Tibial artery (tissue), 4 donors: ENCODE results near the gene PPP2R3C.
"Not testable (repeated sequence)": the region's sequence is repeated elsewhere in the genome, so short reads cannot be mapped to it uniquely, and the experiment has no call there.

Source experiments
- DNase-seq, 2 donors: peaks; one replicate each; pipeline ENCODE4 v3.0.0-alpha.2; 2019
- H3K27ac ChIP-seq, 2 donors: fragments of 200-600 bp; sonication (generic) in 1 of 2; 1 replicate in 1 of 2; 2 replicates in 1 of 2; pipeline ENCODE4 v1.5.1; 2018 to 2019; ENCODE audit warnings: mild to moderate bottlenecking in 1 of 2
- H3K27me3 ChIP-seq, 2 donors: fragments of 200-600 bp; sonication (generic) in 1 of 2; one replicate each; pipeline versions ENCODE4 v1.5.1 to v1.6.0; 2016 to 2019
- H3K36me3 ChIP-seq, 3 donors: fragments of 200-600 bp; sonication (generic) in 2 of 3; one replicate each; pipeline ENCODE4 v1.5.1; 2016 to 2019; ENCODE audit warnings: mild to moderate bottlenecking in 2 of 3
- H3K4me1 ChIP-seq, 4 donors: fragments of 200-600 bp; sonication (generic) in 2 of 4; 1 replicate in 3 of 4; 2 replicates in 1 of 4; pipeline ENCODE4 v1.5.1; 2016 to 2019
- H3K4me3 ChIP-seq, 2 donors: fragments of 200-600 bp; sonication (generic) in 1 of 2; 1 replicate in 1 of 2; 2 replicates in 1 of 2; pipeline ENCODE4 v1.5.1; 2018 to 2019; ENCODE audit warnings: mild to moderate bottlenecking in 2 of 2
- H3K9me3 ChIP-seq, 3 donors: fragments of 200-600 bp; sonication (generic) in 1 of 3; one replicate each; pipeline ENCODE4 v1.5.1; 2016 to 2019
- CTCF ChIP-seq, 2 experiments: fragments of 200-600 bp in 1 of 2; fragments of 450-650 bp in 1 of 2; IDR thresholded peaks; one replicate each; pipeline ENCODE4 v1.5.1; 2017 to 2019; ENCODE audit warnings: antibody characterized with exemption in 2 of 2, mild to moderate bottlenecking in 1 of 2, moderate library complexity in 1 of 2
- intact Hi-C: fragments of 100-400 bp; cut with DNase I; formaldehyde crosslinking; loops from one replicate; pipeline ENCODE4 v1.15.0; 2023; ENCODE audit warnings: low total_unique reads

The PPP2R3C gene

DNA sequence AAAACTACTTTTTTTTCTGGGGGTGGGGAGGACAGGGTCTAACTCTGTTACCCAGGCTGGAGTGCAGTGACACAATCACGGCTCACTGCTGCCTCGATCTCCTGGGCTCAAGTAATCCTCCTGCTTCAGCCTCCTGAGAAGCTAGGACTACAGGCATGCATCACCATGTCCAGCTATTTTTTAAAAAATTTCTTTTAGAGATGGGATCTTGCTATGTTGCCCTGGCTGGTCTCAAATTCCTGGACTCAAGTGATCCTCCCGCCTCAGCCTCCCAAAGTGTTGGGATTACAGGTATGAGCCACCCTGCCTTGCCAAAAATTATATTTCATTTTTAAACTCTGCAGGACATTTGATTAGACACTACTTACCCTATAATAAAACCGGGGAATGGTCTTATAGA, 5.5 kb downstream of the PPP2R3C start:
- H3K27me3 ChIP-seq, result no peaks in the 10 kb centered on the region
- intact Hi-C loops, result no loop called here
- peaks cover 3 to 19% (median 12%) of the 10 kb centered on the region in 4 donors for H3K4me1 ChIP-seq
- H3K27ac ChIP-seq, result no peak overlapping the region
- H3K9me3 ChIP-seq, result no peaks in the 10 kb centered on the region
- no peak for DNase-seq
- no peak for TF ChIP-seq CTCF (IDR thresholded peaks at IDR 0.05)
- H3K4me3 ChIP-seq, result no peak overlapping the region
- peaks cover 28 to 44% (median 42%) of the 10 kb centered on the region in 3 donors for H3K36me3 ChIP-seq

DNA sequence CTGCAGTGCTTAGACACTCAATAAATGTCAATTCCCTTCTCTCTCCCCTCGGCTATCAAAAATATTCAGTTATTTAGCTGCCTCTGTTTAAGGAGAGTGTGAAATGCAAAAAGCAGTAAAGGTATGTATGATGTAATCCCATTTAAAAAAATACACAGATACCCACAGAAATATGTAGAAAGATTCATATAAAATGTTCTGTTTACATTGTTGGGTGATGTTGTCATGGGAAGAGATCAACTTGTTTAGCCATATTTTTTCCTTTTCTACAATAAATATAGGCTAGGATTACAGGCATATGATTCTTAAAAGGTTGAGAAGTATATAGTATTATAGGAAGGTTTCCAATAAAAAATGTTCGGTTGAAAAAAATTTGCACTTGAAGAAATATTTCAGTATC, 7.8 kb downstream of the PPP2R3C start:
- H3K4me3 ChIP-seq, result no peak overlapping the region
- no peak overlapping the region for H3K27ac ChIP-seq
- TF ChIP-seq CTCF (IDR thresholded peaks at IDR 0.05), result no peak
- peaks cover 47 to 61% (median 61%) of the 10 kb centered on the region in 3 donors for H3K36me3 ChIP-seq
- DNase-seq, result no peak
- no peaks in the 10 kb centered on the region for H3K9me3 ChIP-seq
- intact Hi-C loops, result no loop called here
- H3K4me1 ChIP-seq, result peaks cover 0 to 6% (median 2%) of the 10 kb centered on the region in 4 donors
- no peaks in the 10 kb centered on the region for H3K27me3 ChIP-seq

DNA sequence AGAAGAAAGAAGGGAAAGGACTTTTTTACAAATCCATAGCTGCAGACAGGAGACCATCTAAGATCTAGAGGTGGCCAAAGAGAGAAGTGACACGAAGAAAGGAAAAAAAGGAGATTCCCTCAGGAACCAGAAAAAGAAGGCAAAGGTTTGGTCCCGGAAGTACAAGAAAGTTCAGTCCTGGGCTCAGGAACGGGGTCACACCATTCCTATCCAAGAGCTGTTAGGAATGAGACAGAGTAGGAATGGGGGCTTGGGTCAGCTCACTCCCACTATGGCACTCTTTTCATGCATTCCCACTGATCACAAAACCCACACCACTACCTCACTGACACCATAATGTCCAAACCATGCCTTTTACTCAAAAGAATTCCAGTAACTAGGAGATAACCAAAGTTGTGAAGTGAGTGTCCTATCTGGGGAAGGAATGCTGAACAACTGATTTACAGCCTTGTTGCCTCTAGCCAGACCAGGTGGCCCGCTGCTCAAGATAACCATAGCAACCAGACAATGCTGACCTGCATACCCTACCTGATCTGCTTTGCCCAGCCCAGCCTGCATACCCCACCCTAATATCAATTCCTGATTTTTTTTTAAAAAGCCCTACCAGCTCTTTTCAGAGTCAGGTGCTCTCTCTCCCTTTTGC, 8.4 kb downstream of the PPP2R3C start:
- H3K4me3 ChIP-seq, result no peak overlapping the region
- H3K27ac ChIP-seq, result no peak overlapping the region
- H3K4me1 ChIP-seq, result peaks cover 0 to under 1% (median 0%) of the 10 kb centered on the region in 4 donors
- H3K9me3 ChIP-seq, result no peaks in the 10 kb centered on the region
- peaks cover 53 to 66% (median 63%) of the 10 kb centered on the region in 3 donors for H3K36me3 ChIP-seq
- TF ChIP-seq CTCF (IDR thresholded peaks at IDR 0.05), result no peak
- no peak for DNase-seq
- no peaks in the 10 kb centered on the region for H3K27me3 ChIP-seq
- intact Hi-C loops, result no loop called here

GRCh38 chr14:35112641-35113040, 9.1 kb downstream of the PPP2R3C start:
- Histone ChIP-seq H3K9me3 (no peaks in the 10 kb centered on the region), H3K36me3 (peaks cover 61 to 70% (median 63%) of the 10 kb centered on the region in 3 donors), H3K4me3 (no peak overlapping the region), H3K27ac (no peak overlapping the region), H3K4me1 (no peaks in the 10 kb centered on the region), H3K27me3 (no peaks in the 10 kb centered on the region)
- no peak for DNase-seq
- intact Hi-C loops, result no loop called here
- no peak for TF ChIP-seq CTCF (IDR thresholded peaks at IDR 0.05)

GRCh38 chr14:35107866-35108265, 13.9 kb downstream of the PPP2R3C start:
- no peaks in the 10 kb centered on the region for H3K27me3 ChIP-seq
- H3K27ac ChIP-seq, result no peak overlapping the region
- TF ChIP-seq CTCF (IDR thresholded peaks at IDR 0.05), result no peak
- intact Hi-C loops, result no loop called here
- H3K4me1 ChIP-seq, result no peaks in the 10 kb centered on the region
- no peak for DNase-seq
- no peaks in the 10 kb centered on the region for H3K9me3 ChIP-seq
- H3K4me3 ChIP-seq, result no peak overlapping the region
- H3K36me3 ChIP-seq, result peaks cover 56 to 77% (median 74%) of the 10 kb centered on the region in 3 donors

DNA sequence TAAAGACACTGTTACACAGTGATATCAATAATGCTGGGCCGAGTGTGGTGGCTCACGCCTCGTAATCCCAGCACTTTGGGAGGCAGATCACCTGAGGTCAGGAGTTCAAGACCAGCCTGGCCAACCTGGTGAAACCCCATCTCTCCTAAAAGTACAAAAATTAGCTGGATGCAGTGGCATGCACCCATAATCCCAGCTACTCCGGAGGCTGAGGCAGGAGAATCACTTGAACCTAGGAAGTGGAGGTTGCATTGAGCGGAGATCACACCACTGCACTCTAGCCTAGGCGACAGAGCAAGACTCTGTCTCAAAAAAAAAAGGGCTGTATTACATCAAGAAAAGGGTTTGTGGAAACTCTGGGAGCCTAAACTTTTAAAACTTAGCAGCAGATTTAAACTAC, 27.1 kb downstream of the PPP2R3C start:
- DNase-seq, H3K9me3 ChIP-seq, H3K27me3 ChIP-seq, intact Hi-C loops, H3K27ac ChIP-seq, H3K4me3 ChIP-seq, H3K4me1 ChIP-seq: not testable (repeated sequence)
- H3K36me3 ChIP-seq, result peaks cover 82 to 92% (median 91%) of the 10 kb centered on the region in 3 donors
